Chondrocyte (in vitro differentiated cells): ENCODE results near the gene HOXB13. TPM values are rescaled to one million over a fixed set of nuclear protein-coding genes. Genes with fewer than 3 reads are reported as not detected.

ENCODE experiments used
- DNase-seq: peaks from one replicate; pipeline ENCODE4 v3.0.0; 2021; ENCODE audit warnings: mixed read lengths, low spot score
- H3K27ac Mint-ChIP-seq: one replicate; pipeline ENCODE4 v1.8.0; 2021; ENCODE audit warnings: mild to moderate bottlenecking, moderate library complexity, mixed read lengths; ENCODE audit not compliant: unreplicated experiment
- H3K27me3 Mint-ChIP-seq: 2 replicates; pipeline ENCODE4 v1.8.0; 2021; ENCODE audit warnings: low read depth, mixed read lengths
- H3K36me3 Mint-ChIP-seq: 2 replicates; pipeline ENCODE4 v1.8.0; 2021; ENCODE audit warnings: low read depth, mixed read lengths
- H3K4me1 Mint-ChIP-seq: 2 replicates; pipeline ENCODE4 v1.8.0; 2021; ENCODE audit warnings: low read depth, mild to moderate bottlenecking, mixed read lengths
- H3K4me3 Mint-ChIP-seq: one replicate; pipeline ENCODE4 v1.8.0; 2021; ENCODE audit warnings: mild to moderate bottlenecking, moderate library complexity, mixed read lengths; ENCODE audit not compliant: unreplicated experiment
- H3K9me3 Mint-ChIP-seq: 2 replicates; pipeline ENCODE4 v1.8.0; 2021; ENCODE audit warnings: low read depth, mixed read lengths
- total RNA-seq: library from RNA; stranded (reverse); gene quantifications from 3 replicates; pipeline ENCODE4 v1.2.1, GENCODE V29; 2021
- TF ChIP-seq, protein P1 (sequence below): fragments of 200-600 bp; sonication (generic); IDR thresholded peaks from 2 replicates; pipeline ENCODE4 v1.5.0; 2021; ENCODE audit warnings: antibody characterized with exemption, mild to moderate bottlenecking, moderate library complexity

The HOXB13 gene
- total RNA-seq, 1 donor from 2014 or later = not detected

GRCh38 chr17:48727415-48728175 is 955 bp downstream of the HOXB13 start:
- H3K4me3 Mint-ChIP-seq = no peak overlapping the region
- peaks cover 2% of the 10 kb centered on the region for H3K36me3 Mint-ChIP-seq
- H3K27ac Mint-ChIP-seq = no peak overlapping the region
- H3K27me3 Mint-ChIP-seq = peaks cover 93% of the 10 kb centered on the region
- no peak for DNase-seq
- TF ChIP-seq, protein P1, sequence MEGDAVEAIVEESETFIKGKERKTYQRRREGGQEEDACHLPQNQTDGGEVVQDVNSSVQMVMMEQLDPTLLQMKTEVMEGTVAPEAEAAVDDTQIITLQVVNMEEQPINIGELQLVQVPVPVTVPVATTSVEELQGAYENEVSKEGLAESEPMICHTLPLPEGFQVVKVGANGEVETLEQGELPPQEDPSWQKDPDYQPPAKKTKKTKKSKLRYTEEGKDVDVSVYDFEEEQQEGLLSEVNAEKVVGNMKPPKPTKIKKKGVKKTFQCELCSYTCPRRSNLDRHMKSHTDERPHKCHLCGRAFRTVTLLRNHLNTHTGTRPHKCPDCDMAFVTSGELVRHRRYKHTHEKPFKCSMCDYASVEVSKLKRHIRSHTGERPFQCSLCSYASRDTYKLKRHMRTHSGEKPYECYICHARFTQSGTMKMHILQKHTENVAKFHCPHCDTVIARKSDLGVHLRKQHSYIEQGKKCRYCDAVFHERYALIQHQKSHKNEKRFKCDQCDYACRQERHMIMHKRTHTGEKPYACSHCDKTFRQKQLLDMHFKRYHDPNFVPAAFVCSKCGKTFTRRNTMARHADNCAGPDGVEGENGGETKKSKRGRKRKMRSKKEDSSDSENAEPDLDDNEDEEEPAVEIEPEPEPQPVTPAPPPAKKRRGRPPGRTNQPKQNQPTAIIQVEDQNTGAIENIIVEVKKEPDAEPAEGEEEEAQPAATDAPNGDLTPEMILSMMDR = no peak
- no peaks in the 10 kb centered on the region for H3K9me3 Mint-ChIP-seq
- H3K4me1 Mint-ChIP-seq = peaks cover 14% of the 10 kb centered on the region

- peaks cover 14% of the 10 kb centered on the region for H3K4me1 Mint-ChIP-seq
- peaks cover 93% of the 10 kb centered on the region for H3K27me3 Mint-ChIP-seq
- no peak overlapping the region for H3K27ac Mint-ChIP-seq
- no peak overlapping the region for H3K4me3 Mint-ChIP-seq
- TF ChIP-seq, protein P1 = no peak
- no peak for DNase-seq
- H3K36me3 Mint-ChIP-seq = peaks cover 2% of the 10 kb centered on the region
- no peaks in the 10 kb centered on the region for H3K9me3 Mint-ChIP-seq
Measured at GRCh38 chr17:48726916-48727286, 1.6 kb downstream of the HOXB13 start.

- peaks cover 14% of the 10 kb centered on the region for H3K4me1 Mint-ChIP-seq
- TF ChIP-seq, protein P1 = no peak
- peaks cover 2% of the 10 kb centered on the region for H3K36me3 Mint-ChIP-seq
- H3K27me3 Mint-ChIP-seq = peaks cover 91% of the 10 kb centered on the region
- no peak overlapping the region for H3K4me3 Mint-ChIP-seq
- H3K9me3 Mint-ChIP-seq = no peaks in the 10 kb centered on the region
- DNase-seq = no peak
- H3K27ac Mint-ChIP-seq = no peak overlapping the region
Measured at GRCh38 chr17:48726114-48726915, 2.2 kb downstream of the HOXB13 start.

- no peak for DNase-seq
- H3K4me1 Mint-ChIP-seq = peaks cover 14% of the 10 kb centered on the region
- H3K36me3 Mint-ChIP-seq = peaks cover 2% of the 10 kb centered on the region
- no peak overlapping the region for H3K27ac Mint-ChIP-seq
- H3K27me3 Mint-ChIP-seq = peaks cover 91% of the 10 kb centered on the region
- H3K9me3 Mint-ChIP-seq = no peaks in the 10 kb centered on the region
- TF ChIP-seq, protein P1 = no peak
- no peak overlapping the region for H3K4me3 Mint-ChIP-seq
Measured at GRCh38 chr17:48725288-48726064, 3.1 kb downstream of the HOXB13 start.

- H3K27ac Mint-ChIP-seq = no peak overlapping the region
- H3K4me3 Mint-ChIP-seq = no peak overlapping the region
- H3K36me3 Mint-ChIP-seq = peaks cover 2% of the 10 kb centered on the region
- H3K27me3 Mint-ChIP-seq = peaks cover 91% of the 10 kb centered on the region
- TF ChIP-seq, protein P1 = no peak
- no peak for DNase-seq
- peaks cover 17% of the 10 kb centered on the region for H3K4me1 Mint-ChIP-seq
- no peaks in the 10 kb centered on the region for H3K9me3 Mint-ChIP-seq
Measured at GRCh38 chr17:48725004-48725287, 3.6 kb downstream of the HOXB13 start.
